Nephron (organoid): ENCODE data around the gene TLX3.
"Not testable (repeated sequence)": the region's sequence is repeated elsewhere in the genome, so short reads cannot be mapped to it uniquely, and the experiment has no call there.

Experiments
- H3K27ac Mint-ChIP-seq, 3 experiments: 2 replicates each; pipeline ENCODE4 v1.8.0; 2020; ENCODE audit warnings: mixed read lengths in 3 of 3, mild to moderate bottlenecking in 2 of 3, moderate library complexity in 1 of 3
- H3K27me3 Mint-ChIP-seq: 2 replicates; pipeline ENCODE4 v1.8.0; 2021; ENCODE audit warnings: low read depth, mild to moderate bottlenecking, moderate library complexity, mixed read lengths
- H3K36me3 Mint-ChIP-seq: 2 replicates; pipeline ENCODE4 v1.8.0; 2020; ENCODE audit warnings: low read depth, mixed read lengths
- H3K4me1 Mint-ChIP-seq: 2 replicates; pipeline ENCODE4 v1.8.0; 2020; ENCODE audit warnings: mixed read lengths
- H3K4me3 Mint-ChIP-seq, 3 experiments: 2 replicates each; pipeline ENCODE4 v1.8.0; 2020; ENCODE audit warnings: mild to moderate bottlenecking in 3 of 3, mixed read lengths in 3 of 3, moderate library complexity in 2 of 3
- H3K9me3 Mint-ChIP-seq: 2 replicates; pipeline ENCODE4 v1.8.0; 2020; ENCODE audit warnings: mixed read lengths
- CTCF ChIP-seq, 3 experiments: fragments of 200-600 bp; sonication (generic); IDR thresholded peaks; one replicate each; pipeline ENCODE4 v1.5.0; 2021; ENCODE audit warnings: antibody characterized with exemption in 3 of 3; ENCODE audit not compliant: unreplicated experiment in 3 of 3

TLX3 gene

GRCh38 chr5:171351536-171352073 is 42.6 kb downstream of the TLX3 start:
- Mint-ChIP-seq H3K36me3 (no peaks in the 10 kb centered on the region), H3K9me3 (peaks cover 5% of the 10 kb centered on the region), H3K27ac (no peak overlapping the region), H3K4me3 (no peak overlapping the region), H3K4me1 (no peaks in the 10 kb centered on the region), H3K27me3 (peaks cover 12% of the 10 kb centered on the region)
- no peak for TF ChIP-seq CTCF (IDR thresholded peaks at IDR 0.05; ENCODE audit: unreplicated experiment in 3 of 3)

GRCh38 chr5:171355302-171355724 is 46.3 kb downstream of the TLX3 start:
- no peak for TF ChIP-seq CTCF (IDR thresholded peaks at IDR 0.05; ENCODE audit: unreplicated experiment in 3 of 3)
- Mint-ChIP-seq H3K4me1 (no peaks in the 10 kb centered on the region), H3K27me3 (peaks cover 12% of the 10 kb centered on the region), H3K27ac (no peak overlapping the region), H3K4me3 (no peak overlapping the region), H3K9me3 (no peaks in the 10 kb centered on the region), H3K36me3 (no peaks in the 10 kb centered on the region)

- TF ChIP-seq CTCF (IDR thresholded peaks at IDR 0.05; ENCODE audit: unreplicated experiment in 3 of 3), result no peak
- peaks cover 5% of the 10 kb centered on the region for H3K27me3 Mint-ChIP-seq
- no peaks in the 10 kb centered on the region for H3K4me1 Mint-ChIP-seq
- H3K36me3 Mint-ChIP-seq, result no peaks in the 10 kb centered on the region
- no peak overlapping the region for H3K27ac Mint-ChIP-seq
- no peak overlapping the region for H3K4me3 Mint-ChIP-seq
- no peaks in the 10 kb centered on the region for H3K9me3 Mint-ChIP-seq
Measured at GRCh38 chr5:171357843-171358242, 48.8 kb downstream of the TLX3 start.

GRCh38 chr5:171361151-171361550 is 52.1 kb downstream of the TLX3 start:
- H3K27me3 Mint-ChIP-seq, result not testable (repeated sequence)

More at GRCh38 chr5:171361151-171361550, 52.1 kb downstream of the TLX3 start:
- not testable (repeated sequence) for H3K9me3 Mint-ChIP-seq, H3K4me1 Mint-ChIP-seq, H3K27ac Mint-ChIP-seq, H3K4me3 Mint-ChIP-seq, H3K36me3 Mint-ChIP-seq
